SK-N-SH treated with all-trans-retinoic acid at 6 μM for 48 hours (cell line): ENCODE results near the gene SGPL1.

Source experiments
- ATAC-seq: fragments of 200-7000 bp; cut with Tn5 transposase; 3 replicates; pipeline ENCODE4 v1.9.1; 2020; ENCODE audit warnings: mild to moderate bottlenecking, moderate library complexity
- ARNTL ChIP-seq: fragments of 450-650 bp; formaldehyde crosslinking; IDR thresholded peaks from 2 replicates; pipeline ENCODE4 v1.5.0; 2020; ENCODE audit warnings: low read depth, mild to moderate bottlenecking, moderate library complexity, borderline replicate concordance
- BACH2 ChIP-seq: fragments of 250-450 bp; sonication (Bioruptor Pico); IDR thresholded peaks from 2 replicates; pipeline ENCODE4 v1.9.0; 2021; ENCODE audit warnings: mild to moderate bottlenecking, borderline replicate concordance
- CREB5 ChIP-seq: fragments of 250-450 bp; sonication (Bioruptor Pico); IDR thresholded peaks from 2 replicates; pipeline ENCODE4 v1.5.1; 2020; ENCODE audit warnings: low read depth, mild to moderate bottlenecking, moderate library complexity
- CSDC2 ChIP-seq: fragments of 250-450 bp; sonication (Bioruptor Pico); IDR thresholded peaks from 2 replicates; pipeline ENCODE4 v1.5.0; 2020; ENCODE audit warnings: mild to moderate bottlenecking, moderate library complexity
- CSRNP3 ChIP-seq: fragments of 250-450 bp; sonication (Bioruptor Pico); IDR thresholded peaks from 2 replicates; pipeline ENCODE4 v1.5.1; 2021; ENCODE audit warnings: mild to moderate bottlenecking, moderate library complexity
- GLIS3 ChIP-seq: fragments of 250-450 bp; sonication (Bioruptor Pico); IDR thresholded peaks from 2 replicates; pipeline ENCODE4 v1.5.0; 2020; ENCODE audit warnings: mild to moderate bottlenecking, moderate library complexity
- OSR1 ChIP-seq: fragments of 250-450 bp; sonication (Bioruptor Pico); IDR thresholded peaks from 2 replicates; pipeline ENCODE4 v1.8.0; 2022; ENCODE audit warnings: moderate library complexity, mild to moderate bottlenecking, inconsistent platforms
- RARB ChIP-seq: fragments of 250-450 bp; sonication (Bioruptor Pico); IDR thresholded peaks from 2 replicates; pipeline ENCODE4 v1.8.0; 2021; ENCODE audit warnings: mild to moderate bottlenecking, moderate library complexity
- SNAI2 ChIP-seq: fragments of 250-450 bp; sonication (Bioruptor Pico); IDR thresholded peaks from 2 replicates; pipeline ENCODE4 v1.5.0; 2020; ENCODE audit warnings: mild to moderate bottlenecking, moderate library complexity
- TCF4 ChIP-seq: fragments of 250-450 bp; sonication (Bioruptor Pico); IDR thresholded peaks from 2 replicates; pipeline ENCODE4 v1.8.0; 2021; ENCODE audit warnings: mild to moderate bottlenecking, moderate library complexity, borderline replicate concordance
- TOX ChIP-seq: fragments of 250-450 bp; sonication (Bioruptor Pico); IDR thresholded peaks from 2 replicates; pipeline ENCODE4 v1.8.0; 2021; ENCODE audit warnings: mild to moderate bottlenecking, moderate library complexity, borderline replicate concordance
- TSHZ2 ChIP-seq: fragments of 250-450 bp; sonication (Bioruptor Pico); IDR thresholded peaks from 2 replicates; pipeline ENCODE4 v1.5.0; 2020; ENCODE audit warnings: mild to moderate bottlenecking, moderate library complexity
- ZC3H10 ChIP-seq: fragments of 250-450 bp; sonication (Bioruptor Pico); IDR thresholded peaks from 2 replicates; pipeline ENCODE4 v1.5.1; 2021; ENCODE audit warnings: mild to moderate bottlenecking, moderate library complexity
- ZFP3 ChIP-seq: fragments of 250-450 bp; sonication (Bioruptor Pico); IDR thresholded peaks from 2 replicates; pipeline ENCODE4 v1.5.0; 2020; ENCODE audit warnings: mild to moderate bottlenecking, moderate library complexity
- ZFP30 ChIP-seq: fragments of 450-650 bp; formaldehyde crosslinking; IDR thresholded peaks from 2 replicates; pipeline ENCODE4 v1.5.0; 2022; ENCODE audit warnings: mild to moderate bottlenecking, moderate library complexity
- ZNF565 ChIP-seq: fragments of 450-650 bp; formaldehyde crosslinking; conservative IDR thresholded peaks from 2 replicates; pipeline ENCODE4 v1.5.0; 2020; ENCODE audit warnings: low read depth, mild to moderate bottlenecking, moderate library complexity
- ZNF70 ChIP-seq: fragments of 450-650 bp; formaldehyde crosslinking; IDR thresholded peaks from 2 replicates; pipeline ENCODE4 v1.5.0; 2020; ENCODE audit warnings: mild to moderate bottlenecking, moderate library complexity
- ZNF8 ChIP-seq: fragments of 450-650 bp; formaldehyde crosslinking; IDR thresholded peaks from 2 replicates; pipeline ENCODE4 v1.5.0; 2020; ENCODE audit warnings: mild to moderate bottlenecking, moderate library complexity
- TF ChIP-seq, protein P1 (sequence below): fragments of 250-450 bp; sonication (Bioruptor Pico); IDR thresholded peaks from 2 replicates; pipeline ENCODE4 v1.8.0; 2020; ENCODE audit warnings: mild to moderate bottlenecking, moderate library complexity, borderline replicate concordance
- TF ChIP-seq, protein P2 (sequence below): fragments of 250-450 bp; sonication (Bioruptor Pico); IDR thresholded peaks from 2 replicates; pipeline ENCODE4 v1.8.0; 2021; ENCODE audit warnings: low read depth, mild to moderate bottlenecking, moderate library complexity, borderline replicate concordance

Gene SGPL1

DNA sequence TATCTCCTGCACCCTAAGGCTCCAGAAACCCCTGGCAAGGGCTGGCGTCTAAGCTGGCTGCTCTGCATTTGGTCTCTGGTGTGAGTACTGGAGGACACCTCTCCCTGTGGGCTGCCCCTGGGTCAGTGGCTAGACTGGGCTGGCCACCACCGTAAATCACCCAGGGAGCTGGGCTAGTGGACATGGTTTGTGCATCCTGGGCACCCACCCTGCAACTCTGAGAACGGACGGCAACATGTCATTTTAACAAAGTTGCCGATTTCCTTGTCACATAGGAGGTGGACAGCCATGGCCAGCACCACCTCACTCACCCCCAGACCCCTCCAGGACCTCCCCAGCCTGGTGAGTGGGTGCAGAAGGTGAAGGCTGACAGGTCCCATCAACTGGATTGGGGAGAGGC is 99.5 kb downstream of the SGPL1 start:
- no peak for TF ChIP-seq SNAI2 (CRISPR knock-in tag)
- no peak for TF ChIP-seq RARB (CRISPR knock-in tag)
- TF ChIP-seq, protein P1, sequence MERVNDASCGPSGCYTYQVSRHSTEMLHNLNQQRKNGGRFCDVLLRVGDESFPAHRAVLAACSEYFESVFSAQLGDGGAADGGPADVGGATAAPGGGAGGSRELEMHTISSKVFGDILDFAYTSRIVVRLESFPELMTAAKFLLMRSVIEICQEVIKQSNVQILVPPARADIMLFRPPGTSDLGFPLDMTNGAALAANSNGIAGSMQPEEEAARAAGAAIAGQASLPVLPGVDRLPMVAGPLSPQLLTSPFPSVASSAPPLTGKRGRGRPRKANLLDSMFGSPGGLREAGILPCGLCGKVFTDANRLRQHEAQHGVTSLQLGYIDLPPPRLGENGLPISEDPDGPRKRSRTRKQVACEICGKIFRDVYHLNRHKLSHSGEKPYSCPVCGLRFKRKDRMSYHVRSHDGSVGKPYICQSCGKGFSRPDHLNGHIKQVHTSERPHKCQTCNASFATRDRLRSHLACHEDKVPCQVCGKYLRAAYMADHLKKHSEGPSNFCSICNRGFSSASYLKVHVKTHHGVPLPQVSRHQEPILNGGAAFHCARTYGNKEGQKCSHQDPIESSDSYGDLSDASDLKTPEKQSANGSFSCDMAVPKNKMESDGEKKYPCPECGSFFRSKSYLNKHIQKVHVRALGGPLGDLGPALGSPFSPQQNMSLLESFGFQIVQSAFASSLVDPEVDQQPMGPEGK (CRISPR knock-in tag) = no peak
- no peak for TF ChIP-seq ZNF70 (CRISPR knock-in tag)
- TF ChIP-seq, protein P2, sequence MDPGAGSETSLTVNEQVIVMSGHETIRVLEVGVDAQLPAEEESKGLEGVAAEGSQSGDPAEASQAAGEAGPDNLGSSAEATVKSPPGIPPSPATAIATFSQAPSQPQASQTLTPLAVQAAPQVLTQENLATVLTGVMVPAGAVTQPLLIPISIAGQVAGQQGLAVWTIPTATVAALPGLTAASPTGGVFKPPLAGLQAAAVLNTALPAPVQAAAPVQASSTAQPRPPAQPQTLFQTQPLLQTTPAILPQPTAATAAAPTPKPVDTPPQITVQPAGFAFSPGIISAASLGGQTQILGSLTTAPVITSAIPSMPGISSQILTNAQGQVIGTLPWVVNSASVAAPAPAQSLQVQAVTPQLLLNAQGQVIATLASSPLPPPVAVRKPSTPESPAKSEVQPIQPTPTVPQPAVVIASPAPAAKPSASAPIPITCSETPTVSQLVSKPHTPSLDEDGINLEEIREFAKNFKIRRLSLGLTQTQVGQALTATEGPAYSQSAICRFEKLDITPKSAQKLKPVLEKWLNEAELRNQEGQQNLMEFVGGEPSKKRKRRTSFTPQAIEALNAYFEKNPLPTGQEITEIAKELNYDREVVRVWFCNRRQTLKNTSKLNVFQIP (CRISPR knock-in tag) = no peak
- TF ChIP-seq TCF4 = no peak
- no peak for TF ChIP-seq ZC3H10 (CRISPR knock-in tag)
- no peak for TF ChIP-seq ZNF8 (CRISPR knock-in tag)
- no peak for TF ChIP-seq ARNTL (CRISPR knock-in tag)
- no peak for TF ChIP-seq CSRNP3 (CRISPR knock-in tag)
- TF ChIP-seq ZFP3 (CRISPR knock-in tag) = no peak
- TF ChIP-seq TSHZ2 (CRISPR knock-in tag) = no peak
- no peak for TF ChIP-seq CSDC2
- TF ChIP-seq CREB5 = no peak
- TF ChIP-seq GLIS3 (CRISPR knock-in tag) = no peak
- TF ChIP-seq TOX (CRISPR knock-in tag) = no peak
- TF ChIP-seq BACH2 (CRISPR knock-in tag) = no peak
- TF ChIP-seq OSR1 (CRISPR knock-in tag) = no peak
- TF ChIP-seq ZNF565 (CRISPR knock-in tag) = no peak
- ATAC-seq = no peak

DNA sequence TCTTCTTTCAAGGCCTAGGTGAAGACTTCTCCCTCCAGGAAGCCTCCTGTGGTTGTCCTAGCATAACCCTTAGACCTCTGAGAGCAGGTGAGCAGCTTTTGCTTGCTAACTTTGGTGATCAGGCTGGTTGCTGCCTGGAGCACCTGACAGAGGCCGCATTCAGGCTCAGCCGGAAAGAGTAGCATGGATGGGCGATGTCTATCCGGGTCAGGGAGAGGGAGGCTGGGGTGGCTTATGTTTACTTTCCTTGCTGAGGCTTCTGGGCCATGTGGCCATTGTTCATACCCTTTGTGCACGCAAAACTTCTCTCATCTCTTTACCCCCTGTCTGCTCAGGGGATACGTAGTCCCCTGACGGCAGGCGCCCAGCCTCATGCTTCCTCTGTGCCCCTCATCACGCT is 100.1 kb downstream of the SGPL1 start:
- ATAC-seq = no peak
- TF ChIP-seq CREB5 = no peak

- ATAC-seq = no peak
- TF ChIP-seq RARB (CRISPR knock-in tag) (no peak), ZFP3 (CRISPR knock-in tag) (no peak), ZFP30 (CRISPR knock-in tag) (no peak), BACH2 (CRISPR knock-in tag) (no peak), CSDC2 (no peak), SNAI2 (CRISPR knock-in tag) (no peak), ZC3H10 (CRISPR knock-in tag) (no peak)
Measured at GRCh38 chr10:70916241-70916640, 100.5 kb downstream of the SGPL1 start.
